Activated T-helper 2 cell treated with anti-CD3 and anti-CD28 coated beads, Interferon-gamma antibody, Interleukin-2, Interleukin-4, amounts not matched to agents 10 μg/mL and 5 μg/mL and 100 μg/mL, durations not matched to agents 14 hours and 24 hours and 36 hours (primary cell): ENCODE data around the gene ADTRP. TPM values are rescaled to one million over a fixed set of nuclear protein-coding genes. Genes with fewer than 3 reads are reported as not detected.

Source experiments
- DNase-seq: peaks from one replicate; pipeline ENCODE4 v3.0.0; 2021; ENCODE audit warnings: low spot score
- H3K27ac Mint-ChIP-seq: one replicate; pipeline ENCODE4 v1.8.0; 2021; ENCODE audit warnings: mixed read lengths
- H3K27me3 Mint-ChIP-seq: one replicate; pipeline ENCODE4 v1.8.0; 2021; ENCODE audit warnings: low read depth, mixed read lengths
- H3K36me3 Mint-ChIP-seq: one replicate; pipeline ENCODE4 v1.8.0; 2021; ENCODE audit warnings: low read depth, mixed read lengths
- H3K4me1 Mint-ChIP-seq: one replicate; pipeline ENCODE4 v1.8.0; 2021; ENCODE audit warnings: low read depth, mixed read lengths
- H3K4me3 Mint-ChIP-seq: one replicate; pipeline ENCODE4 v1.8.0; 2021; ENCODE audit warnings: low read depth, mild to moderate bottlenecking, moderate library complexity, mixed read lengths
- H3K9me3 Mint-ChIP-seq: one replicate; pipeline ENCODE4 v1.8.0; 2021; ENCODE audit warnings: mixed read lengths
- intact Hi-C: fragments of 100-400 bp; cut with micrococcal nuclease; formaldehyde crosslinking; loops from one replicate; pipeline ENCODE4 v1.15.1; 2023
- total RNA-seq: library from RNA; stranded (reverse); gene quantifications from 2 replicates; pipeline ENCODE4 v1.2.3, GENCODE V29; 2022

The ADTRP gene
- total RNA-seq, 1 donor from 2014 or later: 1.6 TPM

GRCh38 chr6:11767978-11768756, 10.4 kb downstream of the ADTRP start:
- Mint-ChIP-seq H3K27me3 (peaks cover 2% of the 10 kb centered on the region), H3K4me3 (no peak overlapping the region), H3K4me1 (peaks cover 3% of the 10 kb centered on the region), H3K27ac (no peak overlapping the region), H3K9me3 (no peaks in the 10 kb centered on the region), H3K36me3 (no peaks in the 10 kb centered on the region)
- DNase-seq: no peak
- intact Hi-C loops: no loop called here

- peaks cover 3% of the 10 kb centered on the region for H3K4me1 Mint-ChIP-seq
- H3K36me3 Mint-ChIP-seq: no peaks in the 10 kb centered on the region
- H3K4me3 Mint-ChIP-seq: no peak overlapping the region
- H3K9me3 Mint-ChIP-seq: no peaks in the 10 kb centered on the region
- no peak overlapping the region for H3K27ac Mint-ChIP-seq
- H3K27me3 Mint-ChIP-seq: peaks cover under 1% of the 10 kb centered on the region
- no peak for DNase-seq
- intact Hi-C loops: no loop called here
These were observed 11.1 kb downstream of the ADTRP start for GRCh38 chr6:11767458-11767857.

- intact Hi-C loops: no loop called here
- H3K9me3 Mint-ChIP-seq: no peaks in the 10 kb centered on the region
- peaks cover 3% of the 10 kb centered on the region for H3K4me1 Mint-ChIP-seq
- no peaks in the 10 kb centered on the region for H3K36me3 Mint-ChIP-seq
- no peak for DNase-seq
- no peak overlapping the region for H3K4me3 Mint-ChIP-seq
- H3K27me3 Mint-ChIP-seq: no peaks in the 10 kb centered on the region
- no peak overlapping the region for H3K27ac Mint-ChIP-seq
These were observed 11.8 kb downstream of the ADTRP start for GRCh38 chr6:11766589-11767450.

- H3K4me1 Mint-ChIP-seq: peaks cover 3% of the 10 kb centered on the region
- no peak overlapping the region for H3K27ac Mint-ChIP-seq
- no peaks in the 10 kb centered on the region for H3K9me3 Mint-ChIP-seq
- no peaks in the 10 kb centered on the region for H3K27me3 Mint-ChIP-seq
- no peak overlapping the region for H3K4me3 Mint-ChIP-seq
- H3K36me3 Mint-ChIP-seq: no peaks in the 10 kb centered on the region
- intact Hi-C loops: no loop called here
- no peak for DNase-seq
These were observed 12.6 kb downstream of the ADTRP start for GRCh38 chr6:11766043-11766442.

GRCh38 chr6:11764250-11764604, 14.4 kb downstream of the ADTRP start:
- H3K27ac Mint-ChIP-seq: no peak overlapping the region
- peaks cover 3% of the 10 kb centered on the region for H3K4me1 Mint-ChIP-seq
- H3K9me3 Mint-ChIP-seq: no peaks in the 10 kb centered on the region
- H3K27me3 Mint-ChIP-seq: no peaks in the 10 kb centered on the region
- no peaks in the 10 kb centered on the region for H3K36me3 Mint-ChIP-seq
- intact Hi-C loops: no loop called here
- no peak for DNase-seq
- no peak overlapping the region for H3K4me3 Mint-ChIP-seq

GRCh38 chr6:11763460-11764249, 14.9 kb downstream of the ADTRP start:
- H3K4me1 Mint-ChIP-seq: peaks cover 3% of the 10 kb centered on the region
- no peaks in the 10 kb centered on the region for H3K27me3 Mint-ChIP-seq
- intact Hi-C loops: no loop called here
- no peaks in the 10 kb centered on the region for H3K36me3 Mint-ChIP-seq
- H3K27ac Mint-ChIP-seq: no peak overlapping the region
- H3K9me3 Mint-ChIP-seq: no peaks in the 10 kb centered on the region
- no peak overlapping the region for H3K4me3 Mint-ChIP-seq
- DNase-seq: no peak

- no peaks in the 10 kb centered on the region for H3K27me3 Mint-ChIP-seq
- H3K36me3 Mint-ChIP-seq: no peaks in the 10 kb centered on the region
- H3K27ac Mint-ChIP-seq: no peak overlapping the region
- peaks cover 3% of the 10 kb centered on the region for H3K9me3 Mint-ChIP-seq
- H3K4me3 Mint-ChIP-seq: no peak overlapping the region
- no peak for DNase-seq
- H3K4me1 Mint-ChIP-seq: peaks cover 3% of the 10 kb centered on the region
- intact Hi-C loops: no loop called here
These were observed 15.7 kb downstream of the ADTRP start for GRCh38 chr6:11762794-11763459.

GRCh38 chr6:11761744-11762620, 16.6 kb downstream of the ADTRP start:
- intact Hi-C loops: no loop called here
- DNase-seq: no peak
- peaks cover 9% of the 10 kb centered on the region for H3K9me3 Mint-ChIP-seq
- H3K27ac Mint-ChIP-seq: no peak overlapping the region
- peaks cover 6% of the 10 kb centered on the region for H3K4me1 Mint-ChIP-seq
- H3K27me3 Mint-ChIP-seq: no peaks in the 10 kb centered on the region
- H3K36me3 Mint-ChIP-seq: no peaks in the 10 kb centered on the region
- no peak overlapping the region for H3K4me3 Mint-ChIP-seq

GRCh38 chr6:11760015-11760473, 18.6 kb downstream of the ADTRP start:
- H3K27me3 Mint-ChIP-seq: no peaks in the 10 kb centered on the region
- no peak overlapping the region for H3K27ac Mint-ChIP-seq
- H3K4me3 Mint-ChIP-seq: no peak overlapping the region
- H3K9me3 Mint-ChIP-seq: peaks cover 14% of the 10 kb centered on the region
- DNase-seq: no peak
- intact Hi-C loops: no loop called here
- peaks cover 8% of the 10 kb centered on the region for H3K4me1 Mint-ChIP-seq
- no peaks in the 10 kb centered on the region for H3K36me3 Mint-ChIP-seq

- peaks cover 6% of the 10 kb centered on the region for H3K4me1 Mint-ChIP-seq
- intact Hi-C loops: no loop called here
- H3K36me3 Mint-ChIP-seq: no peaks in the 10 kb centered on the region
- no peaks in the 10 kb centered on the region for H3K27me3 Mint-ChIP-seq
- H3K9me3 Mint-ChIP-seq: peaks cover 14% of the 10 kb centered on the region
- H3K27ac Mint-ChIP-seq: no peak overlapping the region
- no peak for DNase-seq
- H3K4me3 Mint-ChIP-seq: no peak overlapping the region
These were observed 19.7 kb downstream of the ADTRP start for GRCh38 chr6:11758878-11759277.

GRCh38 chr6:11756726-11757125, 21.9 kb downstream of the ADTRP start:
- H3K36me3 Mint-ChIP-seq: no peaks in the 10 kb centered on the region

More at GRCh38 chr6:11756726-11757125, 21.9 kb downstream of the ADTRP start:
- DNase-seq: no peak
- intact Hi-C loops: no loop called here
- Mint-ChIP-seq H3K27ac (no peak overlapping the region), H3K27me3 (peaks cover 2% of the 10 kb centered on the region), H3K4me1 (peaks cover 6% of the 10 kb centered on the region), H3K4me3 (no peak overlapping the region), H3K9me3 (peaks cover 14% of the 10 kb centered on the region)
